Parathyroid adenoma (tissue), 2 donors: ENCODE data around the gene FAM236D.
"Not testable (repeated sequence)": the region's sequence is repeated elsewhere in the genome, so short reads cannot be mapped to it uniquely, and the experiment has no call there.

Experiments
- H2AFZ ChIP-seq: fragments of 300-600 bp; sonication (generic); one replicate; pipeline ENCODE4 v1.7.0; 2017; ENCODE audit warnings: antibody characterized with exemption, mild to moderate bottlenecking
- H3K27ac ChIP-seq: fragments of 300-600 bp; sonication (generic); one replicate; pipeline ENCODE4 v1.7.0; 2017
- H3K27me3 ChIP-seq: fragments of 300-600 bp; sonication (generic); one replicate; pipeline ENCODE4 v1.7.0; 2017; ENCODE audit warnings: low read length; ENCODE audit not compliant: control insufficient read depth, insufficient read depth
- H3K36me3 ChIP-seq: fragments of 300-600 bp; sonication (generic); one replicate; pipeline ENCODE4 v1.7.0; 2017; ENCODE audit warnings: low read length; ENCODE audit not compliant: control insufficient read depth, insufficient read depth
- H3K4me1 ChIP-seq: fragments of 300-600 bp; sonication (generic); one replicate; pipeline ENCODE4 v1.7.0; 2017; ENCODE audit warnings: control low read depth
- H3K4me2 ChIP-seq: fragments of 300-600 bp; sonication (generic); one replicate; pipeline ENCODE4 v1.7.0; 2017; ENCODE audit warnings: low read length
- H3K4me3 ChIP-seq: fragments of 300-600 bp; sonication (generic); one replicate; pipeline ENCODE4 v1.7.0; 2017; ENCODE audit warnings: low read depth, low read length
- H3K79me2 ChIP-seq: fragments of 300-600 bp; sonication (generic); one replicate; pipeline ENCODE4 v1.7.0; 2017; ENCODE audit warnings: control low read depth
- H3K9ac ChIP-seq: fragments of 300-600 bp; sonication (generic); one replicate; pipeline ENCODE4 v1.7.0; 2017; ENCODE audit warnings: mild to moderate bottlenecking
- H3K9me3 ChIP-seq: fragments of 300-600 bp; sonication (generic); one replicate; pipeline ENCODE4 v1.7.0; 2017; ENCODE audit warnings: low read length; ENCODE audit not compliant: control insufficient read depth
- donor health status: primary hyperparathyroidism.

The FAM236D gene

GRCh38 chrX:72808110-72808509 is at the start of gene FAM236D:
Gene FAM236D, minus strand, starts transcription at chrX:72808210. Its CDS starts 100 bp downstream, at chrX:72808110.
- H3K4me3 ChIP-seq, H3K27ac ChIP-seq, H3K36me3 ChIP-seq, H3K27me3 ChIP-seq, H3K4me1 ChIP-seq, H2AFZ ChIP-seq, H3K79me2 ChIP-seq, H3K4me2 ChIP-seq, H3K9ac ChIP-seq, H3K9me3 ChIP-seq: not testable (repeated sequence)

DNA sequence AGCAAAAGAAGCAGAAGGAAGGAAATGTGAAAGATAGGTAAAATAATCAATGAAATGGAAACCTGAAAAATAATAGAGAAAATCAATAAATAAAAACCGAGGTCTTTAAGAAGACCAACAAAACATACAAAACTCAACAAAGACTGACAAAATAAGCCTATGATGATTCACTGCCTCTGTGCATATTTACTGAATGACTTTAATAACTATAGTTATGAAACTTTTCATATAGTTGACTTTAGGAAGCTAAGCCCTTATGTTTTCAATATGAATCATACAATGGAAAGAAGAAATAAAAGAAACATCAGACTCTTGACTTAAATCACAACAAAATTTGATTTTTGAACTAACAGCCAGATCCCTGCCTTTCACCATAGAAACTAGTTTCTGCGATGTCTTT is 29.5 kb upstream of the FAM236D start:
- not testable (repeated sequence) for H3K36me3 ChIP-seq, H3K4me2 ChIP-seq, H3K79me2 ChIP-seq

DNA sequence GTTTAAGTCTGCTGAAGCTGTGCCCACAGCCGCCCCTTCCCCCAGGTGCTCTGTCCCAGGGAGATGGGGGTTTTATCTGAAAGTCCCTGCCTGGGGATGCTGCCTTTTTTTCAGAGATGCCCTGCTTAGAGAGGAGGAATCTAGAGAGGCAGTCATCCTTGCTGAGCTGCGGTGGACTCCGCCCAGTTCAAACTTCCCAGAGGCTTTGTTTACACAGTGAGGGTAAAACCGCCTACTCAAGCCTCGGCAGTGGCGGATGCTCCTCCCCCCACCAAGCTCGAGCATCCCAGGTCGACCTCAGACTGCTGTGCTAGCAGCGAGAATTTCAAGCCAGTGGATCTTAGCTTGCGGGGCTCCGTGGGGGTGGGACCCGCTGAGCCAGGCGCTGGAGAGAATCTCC is 22.7 kb upstream of the FAM236D start:
- not testable (repeated sequence) for H3K36me3 ChIP-seq, H3K4me2 ChIP-seq, H3K9ac ChIP-seq, H3K79me2 ChIP-seq, H3K4me1 ChIP-seq, H3K27me3 ChIP-seq, H3K9me3 ChIP-seq, H3K27ac ChIP-seq, H2AFZ ChIP-seq, H3K4me3 ChIP-seq

More for the DNA sequence above, 29.5 kb upstream of the FAM236D start:
- not testable (repeated sequence) for H3K27me3 ChIP-seq, H3K9me3 ChIP-seq, H3K27ac ChIP-seq, H2AFZ ChIP-seq, H3K9ac ChIP-seq, H3K4me1 ChIP-seq, H3K4me3 ChIP-seq

DNA sequence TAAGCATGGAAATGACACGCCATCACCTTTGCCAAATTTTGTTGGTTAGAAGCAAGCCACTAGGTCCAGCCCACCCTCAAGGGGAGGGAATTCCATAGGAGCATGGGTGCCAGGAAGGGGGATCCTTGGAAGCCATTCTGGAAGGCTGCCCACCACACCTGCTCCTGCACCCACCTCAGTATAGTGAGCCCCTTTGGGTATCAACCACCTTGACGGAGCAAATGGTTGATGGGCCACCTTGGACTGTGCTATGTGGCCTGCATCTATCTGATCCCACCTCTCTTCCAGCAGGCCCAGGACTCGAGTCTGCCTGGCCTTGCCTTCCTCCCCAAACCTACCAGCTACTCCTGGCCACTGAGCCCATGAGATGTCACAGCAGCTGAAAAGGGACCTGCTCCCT is 17.6 kb downstream of the FAM236D start:
- not testable (repeated sequence) for H2AFZ ChIP-seq, H3K9ac ChIP-seq, H3K4me1 ChIP-seq, H3K79me2 ChIP-seq, H3K4me2 ChIP-seq, H3K36me3 ChIP-seq, H3K9me3 ChIP-seq, H3K4me3 ChIP-seq, H3K27me3 ChIP-seq, H3K27ac ChIP-seq

DNA sequence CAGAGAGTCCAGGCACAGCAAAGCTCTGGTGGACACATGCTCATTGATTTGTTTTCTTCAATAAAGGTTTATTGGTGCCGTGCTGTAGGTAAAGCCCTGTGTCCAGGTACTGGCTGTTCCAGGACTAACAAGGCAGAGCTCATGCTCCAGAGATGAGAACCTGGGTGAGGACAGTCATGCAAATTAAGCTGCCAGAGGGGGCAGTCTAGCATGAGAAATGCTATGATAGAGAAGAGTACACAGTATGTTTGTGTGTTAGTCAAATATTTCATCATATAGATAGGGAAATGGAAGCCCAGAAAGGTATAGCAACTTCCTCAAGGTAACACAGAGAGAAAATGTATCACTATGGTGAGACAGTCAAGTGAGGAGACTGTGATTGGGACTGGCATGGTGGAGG is 19.9 kb downstream of the FAM236D start:
- H3K4me2 ChIP-seq, H3K27me3 ChIP-seq, H3K4me3 ChIP-seq, H3K36me3 ChIP-seq, H3K4me1 ChIP-seq, H2AFZ ChIP-seq, H3K9ac ChIP-seq, H3K27ac ChIP-seq, H3K9me3 ChIP-seq, H3K79me2 ChIP-seq: not testable (repeated sequence)

DNA sequence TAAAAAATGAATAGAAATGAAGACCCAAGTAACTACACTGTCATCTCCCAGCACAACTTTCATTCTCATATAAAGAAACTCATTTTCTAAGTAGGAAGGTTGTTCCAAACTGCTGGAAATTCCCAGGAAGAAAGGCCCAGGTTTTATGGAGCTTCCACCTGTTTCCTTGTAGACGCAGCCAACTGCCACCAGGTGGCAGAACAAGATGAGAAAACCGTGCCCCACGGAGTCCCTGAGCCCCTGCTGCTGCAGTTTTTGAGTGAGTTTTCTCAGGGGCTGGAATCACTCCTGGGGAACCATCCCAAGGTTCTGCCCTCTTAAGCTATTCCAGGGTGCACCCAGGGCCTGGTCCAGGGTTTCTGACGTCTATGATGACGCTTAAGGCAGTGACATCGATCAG is 24.0 kb downstream of the FAM236D start:
- not testable (repeated sequence) for H2AFZ ChIP-seq, H3K36me3 ChIP-seq, H3K9ac ChIP-seq, H3K9me3 ChIP-seq, H3K4me3 ChIP-seq, H3K27ac ChIP-seq, H3K27me3 ChIP-seq, H3K79me2 ChIP-seq, H3K4me2 ChIP-seq, H3K4me1 ChIP-seq

DNA sequence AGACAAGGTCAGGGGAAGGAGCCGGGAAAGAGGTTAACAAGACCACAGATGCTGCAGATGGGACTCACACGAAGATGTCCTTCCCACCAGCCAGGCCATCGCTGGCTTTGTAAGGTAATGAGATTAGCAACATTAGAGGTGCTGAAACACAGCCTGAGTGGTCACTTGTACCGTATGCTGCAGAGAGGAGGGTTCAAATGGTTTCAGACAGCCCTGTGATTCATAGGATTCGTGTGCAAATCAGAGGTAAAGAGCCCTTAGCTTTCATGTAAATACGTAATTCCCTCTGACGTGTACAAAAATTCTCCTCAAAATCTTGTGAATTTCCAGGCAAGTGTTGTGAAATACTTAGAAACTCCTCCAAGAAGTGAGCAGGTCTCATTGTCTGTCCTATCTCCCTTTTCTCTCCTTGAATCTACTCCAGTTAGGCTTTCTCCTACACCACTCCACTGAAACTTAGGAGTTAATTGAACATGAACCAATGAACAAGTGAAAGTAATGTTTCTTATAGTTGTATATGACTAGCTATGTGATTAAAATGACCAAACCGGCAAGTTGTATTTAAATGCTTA is 24.6 kb downstream of the FAM236D start:
- H3K9ac ChIP-seq, H3K36me3 ChIP-seq, H3K9me3 ChIP-seq, H3K4me2 ChIP-seq, H3K79me2 ChIP-seq, H3K27me3 ChIP-seq, H3K4me3 ChIP-seq, H2AFZ ChIP-seq, H3K27ac ChIP-seq, H3K4me1 ChIP-seq: not testable (repeated sequence)

GRCh38 chrX:72782560-72782959 is 25.4 kb downstream of the FAM236D start, which contains the start of gene FAM236B:
Gene FAM236B, minus strand, starts transcription at chrX:72782660. Its CDS starts 100 bp downstream, at chrX:72782560.
- H3K9ac ChIP-seq, H3K4me1 ChIP-seq, H3K4me2 ChIP-seq, H2AFZ ChIP-seq, H3K4me3 ChIP-seq, H3K27ac ChIP-seq, H3K9me3 ChIP-seq, H3K27me3 ChIP-seq, H3K36me3 ChIP-seq, H3K79me2 ChIP-seq: not testable (repeated sequence)

- H2AFZ ChIP-seq, H3K27ac ChIP-seq, H3K27me3 ChIP-seq, H3K4me2 ChIP-seq, H3K9me3 ChIP-seq, H3K4me3 ChIP-seq, H3K9ac ChIP-seq, H3K79me2 ChIP-seq, H3K36me3 ChIP-seq, H3K4me1 ChIP-seq: not testable (repeated sequence)
Observed at GRCh38 chrX:72778146-72778545, 29.9 kb downstream of the FAM236D start.

- H3K79me2 ChIP-seq, H3K9me3 ChIP-seq, H3K36me3 ChIP-seq, H3K4me2 ChIP-seq, H3K27me3 ChIP-seq, H3K9ac ChIP-seq, H3K4me3 ChIP-seq, H2AFZ ChIP-seq, H3K27ac ChIP-seq, H3K4me1 ChIP-seq: not testable (repeated sequence)
Observed at GRCh38 chrX:72777467-72777790, 30.6 kb downstream of the FAM236D start.

DNA sequence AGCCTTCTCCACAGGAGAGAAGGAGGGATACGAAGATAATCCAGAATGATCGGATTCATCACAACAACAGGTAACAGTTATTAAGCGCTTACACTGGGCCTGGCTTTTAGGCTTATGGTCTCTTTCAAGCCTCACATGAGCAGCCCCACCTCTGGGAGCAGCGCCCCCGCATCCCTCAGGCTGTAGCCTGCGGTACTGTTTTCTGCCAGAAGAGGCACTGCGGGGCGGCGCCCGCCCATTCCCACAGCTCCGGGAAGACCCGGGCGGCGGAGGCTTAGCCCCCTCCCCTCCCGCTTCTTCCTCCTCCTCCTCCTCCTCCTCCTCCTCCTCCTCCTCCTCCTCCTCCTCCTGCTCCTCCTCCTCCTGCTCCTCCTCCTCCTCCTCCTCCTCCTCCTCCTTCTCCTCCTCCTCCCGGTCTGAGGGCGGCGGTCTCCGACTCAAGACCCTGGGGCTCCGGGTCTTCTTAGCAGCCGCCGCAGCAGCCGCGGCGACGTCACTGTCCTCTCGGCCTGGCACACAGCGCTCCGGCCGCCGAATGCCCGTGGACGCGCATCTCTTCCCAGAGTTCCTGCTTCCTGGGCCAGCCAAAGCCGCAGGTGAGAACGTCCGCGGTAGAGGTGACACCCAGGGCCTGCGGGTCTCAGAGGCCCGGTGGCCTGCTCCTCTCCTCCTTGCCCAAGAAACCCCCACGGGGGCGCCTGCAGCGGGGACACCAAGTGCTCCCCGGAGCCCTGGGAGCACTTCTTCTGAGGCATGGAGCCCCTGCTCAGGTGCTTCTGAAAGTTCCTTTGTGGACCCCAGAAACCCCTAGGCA is 31.1 kb downstream of the FAM236D start, which contains the start of gene DMRTC1B:
TSS of gene DMRTC1B (plus strand) at position 238 of the 814 bp plus-strand sequence. CDS start 68,246 bp downstream, outside the sequence.
- H3K27ac ChIP-seq, H3K79me2 ChIP-seq, H3K36me3 ChIP-seq, H3K9ac ChIP-seq, H3K27me3 ChIP-seq, H3K4me3 ChIP-seq, H3K4me2 ChIP-seq, H3K4me1 ChIP-seq, H3K9me3 ChIP-seq, H2AFZ ChIP-seq: not testable (repeated sequence)
